Effector memory CD4-positive, alpha-beta T cell (primary cell): ENCODE measurements around the gene AGO4.

Source experiments
- DNase-seq, 3 donors: peaks; one replicate each; pipeline ENCODE4 v3.0.0-alpha.2; 2020
- H3K27ac ChIP-seq: 2 replicates; pipeline ENCODE4 v1.7.0; 2013; ENCODE audit warnings: mild to moderate bottlenecking, low read length, moderate library complexity; ENCODE audit not compliant: insufficient read depth, poor library complexity, severe bottlenecking
- H3K27me3 ChIP-seq: replicated peaks from 2 replicates; pipeline ENCODE4 v1.7.0; 2013; ENCODE audit warnings: mild to moderate bottlenecking, low read length; ENCODE audit not compliant: insufficient read depth, control insufficient read depth, poor library complexity, severe bottlenecking
- H3K36me3 ChIP-seq: 2 replicates; pipeline ENCODE4 v1.7.0; 2013; ENCODE audit warnings: mild to moderate bottlenecking, low read length, moderate library complexity; ENCODE audit not compliant: control insufficient read depth, insufficient read depth
- H3K4me1 ChIP-seq: 2 replicates; pipeline ENCODE4 v1.7.0; 2013; ENCODE audit warnings: low read length, mild to moderate bottlenecking; ENCODE audit not compliant: control insufficient read depth, insufficient read depth, poor library complexity, severe bottlenecking
- H3K4me3 ChIP-seq: 2 replicates; pipeline ENCODE4 v1.7.0; 2013; ENCODE audit warnings: low read length, low read depth, mild to moderate bottlenecking; ENCODE audit not compliant: insufficient read depth, poor library complexity, severe bottlenecking
- H3K9me3 ChIP-seq: 2 replicates; pipeline ENCODE4 v1.7.0; 2013; ENCODE audit warnings: mild to moderate bottlenecking, low read length, moderate library complexity; ENCODE audit not compliant: control insufficient read depth

AGO4 gene

GRCh38 chr1:35838693-35839245 is 31.0 kb downstream of the AGO4 start:
- no peak overlapping the region for H3K4me3 ChIP-seq
- H3K4me1 ChIP-seq = no peaks in the 10 kb centered on the region
- H3K36me3 ChIP-seq = peaks cover 27% of the 10 kb centered on the region
- no peak for DNase-seq
- H3K27ac ChIP-seq = no peak overlapping the region
- H3K27me3 ChIP-seq = no peaks in the 10 kb centered on the region
- H3K9me3 ChIP-seq = no peaks in the 10 kb centered on the region

DNA sequence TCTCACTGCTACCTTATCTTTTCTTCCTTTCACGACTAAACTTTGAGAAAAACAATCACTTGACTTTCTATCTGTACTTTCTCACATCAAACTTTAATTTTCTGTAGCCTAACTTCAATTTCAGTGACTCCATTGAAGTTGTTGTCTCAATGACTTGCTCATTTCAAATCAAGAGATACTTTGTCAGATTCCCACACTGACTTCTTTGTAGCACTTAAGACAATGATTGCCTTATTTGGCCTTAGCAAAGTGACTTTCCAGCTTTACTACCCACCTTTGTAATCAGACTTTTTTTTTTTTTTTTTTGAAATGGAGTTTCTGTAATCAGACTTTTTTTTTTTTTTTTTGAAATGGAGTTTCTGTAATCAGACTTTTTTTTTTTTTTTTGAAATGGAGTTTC is 37.0 kb downstream of the AGO4 start:
- no peaks in the 10 kb centered on the region for H3K4me1 ChIP-seq

GRCh38 chr1:35845766-35846165 is 38.0 kb downstream of the AGO4 start:
- no peaks in the 10 kb centered on the region for H3K9me3 ChIP-seq
- no peak for DNase-seq
- H3K27ac ChIP-seq = no peak overlapping the region
- H3K4me1 ChIP-seq = no peaks in the 10 kb centered on the region
- H3K27me3 ChIP-seq = no peaks in the 10 kb centered on the region
- H3K36me3 ChIP-seq = peaks cover 9% of the 10 kb centered on the region
- H3K4me3 ChIP-seq = no peak overlapping the region

More for the DNA sequence above, 37.0 kb downstream of the AGO4 start:
- Histone ChIP-seq H3K36me3 (peaks cover 10% of the 10 kb centered on the region), H3K4me3 (no peak overlapping the region), H3K9me3 (no peaks in the 10 kb centered on the region), H3K27ac (no peak overlapping the region), H3K27me3 (no peaks in the 10 kb centered on the region)
- no peak for DNase-seq

- H3K9me3 ChIP-seq = no peaks in the 10 kb centered on the region
- H3K36me3 ChIP-seq = peaks cover 18% of the 10 kb centered on the region
- no peaks in the 10 kb centered on the region for H3K27me3 ChIP-seq
- no peak overlapping the region for H3K27ac ChIP-seq
- H3K4me1 ChIP-seq = no peaks in the 10 kb centered on the region
- no peak for DNase-seq
- H3K4me3 ChIP-seq = no peak overlapping the region
Measured at GRCh38 chr1:35847935-35848565, 40.2 kb downstream of the AGO4 start.

- H3K4me3 ChIP-seq = no peak overlapping the region
- H3K36me3 ChIP-seq = peaks cover 23% of the 10 kb centered on the region
- no peaks in the 10 kb centered on the region for H3K27me3 ChIP-seq
- no peak for DNase-seq
- H3K27ac ChIP-seq = no peak overlapping the region
- no peaks in the 10 kb centered on the region for H3K4me1 ChIP-seq
- H3K9me3 ChIP-seq = no peaks in the 10 kb centered on the region
Measured at GRCh38 chr1:35850051-35850450, 42.2 kb downstream of the AGO4 start.

DNA sequence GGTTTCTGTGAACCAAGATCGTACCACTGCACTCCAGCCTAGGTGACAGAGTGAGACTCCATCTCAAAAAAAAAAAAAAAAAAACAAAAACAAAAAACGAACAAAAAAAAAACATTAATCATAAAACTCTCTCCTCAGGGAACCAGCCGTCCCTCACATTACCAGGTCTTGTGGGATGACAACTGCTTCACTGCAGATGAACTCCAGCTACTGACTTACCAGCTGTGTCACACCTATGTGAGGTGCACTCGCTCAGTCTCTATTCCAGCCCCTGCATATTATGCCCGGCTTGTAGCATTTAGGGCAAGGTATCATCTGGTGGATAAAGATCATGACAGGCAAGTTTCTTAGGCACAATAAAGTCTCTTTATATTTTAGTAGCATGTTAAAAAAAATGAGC is 42.9 kb downstream of the AGO4 start:
- H3K27me3 ChIP-seq = no peaks in the 10 kb centered on the region
- H3K4me3 ChIP-seq = no peak overlapping the region
- H3K4me1 ChIP-seq = no peaks in the 10 kb centered on the region
- no peak overlapping the region for H3K27ac ChIP-seq
- H3K9me3 ChIP-seq = no peaks in the 10 kb centered on the region
- DNase-seq = no peak
- H3K36me3 ChIP-seq = peaks cover 23% of the 10 kb centered on the region

GRCh38 chr1:35851132-35851869 is 43.5 kb downstream of the AGO4 start:
- Histone ChIP-seq H3K36me3 (peaks cover 23% of the 10 kb centered on the region), H3K4me1 (no peaks in the 10 kb centered on the region), H3K4me3 (no peak overlapping the region), H3K27ac (no peak overlapping the region), H3K27me3 (no peaks in the 10 kb centered on the region), H3K9me3 (no peaks in the 10 kb centered on the region)
- no peak for DNase-seq

- no peaks in the 10 kb centered on the region for H3K27me3 ChIP-seq
- H3K4me3 ChIP-seq = no peak overlapping the region
- H3K4me1 ChIP-seq = no peaks in the 10 kb centered on the region
- peaks cover 23% of the 10 kb centered on the region for H3K36me3 ChIP-seq
- DNase-seq = no peak
- H3K27ac ChIP-seq = no peak overlapping the region
- H3K9me3 ChIP-seq = no peaks in the 10 kb centered on the region
Measured at GRCh38 chr1:35852241-35852640, 44.4 kb downstream of the AGO4 start.

GRCh38 chr1:35854989-35855700 is 47.3 kb downstream of the AGO4 start:
- H3K27me3 ChIP-seq = no peaks in the 10 kb centered on the region
- peaks cover 23% of the 10 kb centered on the region for H3K36me3 ChIP-seq
- H3K27ac ChIP-seq = no peak overlapping the region
- H3K4me1 ChIP-seq = no peaks in the 10 kb centered on the region
- DNase-seq = no peak
- H3K4me3 ChIP-seq = no peak overlapping the region
- H3K9me3 ChIP-seq = no peaks in the 10 kb centered on the region

DNA sequence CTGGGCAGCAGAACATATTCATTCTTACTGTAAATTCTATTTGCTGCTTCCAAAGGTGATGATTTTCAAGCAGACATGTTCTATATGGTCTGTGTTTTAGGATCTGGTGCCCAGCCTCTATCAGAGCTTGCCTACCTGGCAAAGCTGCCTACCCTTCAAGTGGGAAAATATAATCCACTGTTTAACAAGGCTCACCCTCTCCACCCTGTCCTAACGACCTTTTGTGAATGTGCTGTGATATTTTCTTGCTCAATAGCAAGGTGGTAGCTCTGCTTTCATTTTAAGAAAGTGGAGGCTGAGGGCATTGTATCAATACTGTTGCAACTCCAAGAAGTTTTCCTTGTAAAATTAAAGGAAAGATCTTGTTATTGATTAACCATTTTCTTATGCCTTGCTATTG is 49.1 kb downstream of the AGO4 start:
- H3K4me1 ChIP-seq = no peaks in the 10 kb centered on the region
- DNase-seq = no peak
- H3K36me3 ChIP-seq = peaks cover 11% of the 10 kb centered on the region
- H3K9me3 ChIP-seq = no peaks in the 10 kb centered on the region
- H3K4me3 ChIP-seq = no peak overlapping the region
- no peaks in the 10 kb centered on the region for H3K27me3 ChIP-seq
- no peak overlapping the region for H3K27ac ChIP-seq
